Breast epithelium (tissue), 4 donors: Measurements from ENCODE around the gene SLC39A11. TPM values are rescaled to one million over a fixed set of nuclear protein-coding genes. Genes with fewer than 3 reads are reported as not detected.

Source experiments
- DNase-seq, 2 donors: peaks; one replicate each; pipeline ENCODE4 v3.0.0-alpha.2; 2019; ENCODE audit warnings: low spot score in 2 of 2
- H3K27ac ChIP-seq, 2 donors: fragments of 200-600 bp; sonication (generic) in 1 of 2; one replicate each; pipeline ENCODE4 v1.5.1; 2016 to 2019; ENCODE audit warnings: mild to moderate bottlenecking in 1 of 2
- H3K27me3 ChIP-seq, 2 donors: fragments of 200-600 bp; sonication (generic) in 1 of 2; one replicate each; pipeline versions ENCODE4 v1.5.1 to v1.6.0; 2017 to 2019; ENCODE audit warnings: control low read depth in 1 of 2, mild to moderate bottlenecking in 1 of 2
- H3K36me3 ChIP-seq: fragments of 200-600 bp; one replicate; pipeline ENCODE4 v1.5.1; 2019
- H3K4me1 ChIP-seq, 2 donors: fragments of 200-600 bp; sonication (generic); one replicate each; pipeline ENCODE4 v1.5.1; 2016 to 2019; ENCODE audit warnings: control low read depth in 1 of 2
- H3K4me3 ChIP-seq, 3 donors: fragments of 200-600 bp; sonication (generic); 1 replicate in 2 of 3; 2 replicates in 1 of 3; pipeline ENCODE4 v1.5.1; 2016 to 2019; ENCODE audit warnings: mild to moderate bottlenecking in 3 of 3, moderate library complexity in 2 of 3
- H3K9me3 ChIP-seq, 2 donors: fragments of 200-600 bp; sonication (generic) in 1 of 2; one replicate each; pipeline ENCODE4 v1.5.1; 2016 to 2019; ENCODE audit warnings: control low read depth in 1 of 2
- CTCF ChIP-seq, 3 donors: fragments of 450-650 bp; IDR thresholded peaks; one replicate each; pipeline ENCODE4 v1.5.1; 2016 to 2017; ENCODE audit warnings: antibody characterized with exemption in 3 of 3, mild to moderate bottlenecking in 3 of 3, moderate library complexity in 3 of 3
- POLR2A ChIP-seq: fragments of 450-650 bp; IDR thresholded peaks from one replicate; pipeline ENCODE4 v1.6.1; 2016; ENCODE audit warnings: antibody characterized with exemption, mild to moderate bottlenecking, moderate library complexity
- POLR2AphosphoS5 ChIP-seq, 3 donors: sonication (generic); formaldehyde crosslinking; IDR thresholded peaks; one replicate each; pipeline ENCODE4 v1.6.1; 2017; ENCODE audit warnings: antibody characterized with exemption in 3 of 3
- intact Hi-C: fragments of 100-400 bp; cut with DNase I; formaldehyde crosslinking; loops from one replicate; pipeline ENCODE4 v1.15.1; 2023; ENCODE audit warnings: low total_unique reads
- total RNA-seq, 3 donors: library from RNA; depleted of rRNA; stranded (reverse); fragments of >200 nt; gene quantifications; one replicate each; pipeline ENCODE4 v1.1.0, GENCODE V29; 2016

Gene SLC39A11
- total RNA-seq, 3 donors from 2014 or later, result 31.8 to 54.6 (median 47.0) TPM

GRCh38 chr17:72635034-72635635 is 457.4 kb downstream of the SLC39A11 start:
- no peaks in the 10 kb centered on the region for H3K4me1 ChIP-seq
- H3K4me3 ChIP-seq, result peak overlapping the region in 1 of 3 donors; percentile 22
- DNase-seq, result no peak
- H3K36me3 ChIP-seq, result no peaks in the 10 kb centered on the region
- TF ChIP-seq POLR2AphosphoS5 (IDR thresholded peaks at IDR 0.05), result no peak
- intact Hi-C loops, result no loop called here
- H3K27me3 ChIP-seq, result peaks cover 0 to 18% of the 10 kb centered on the region in 2 donors
- H3K9me3 ChIP-seq, result no peaks in the 10 kb centered on the region
- H3K27ac ChIP-seq, result no peak overlapping the region

GRCh38 chr17:72634621-72635020 is 457.9 kb downstream of the SLC39A11 start:
- Histone ChIP-seq H3K27ac (no peak overlapping the region), H3K9me3 (no peaks in the 10 kb centered on the region), H3K4me1 (no peaks in the 10 kb centered on the region), H3K27me3 (peaks cover 0 to 13% of the 10 kb centered on the region in 2 donors), H3K4me3 (peak overlapping the region in 1 of 3 donors; percentile 22), H3K36me3 (no peaks in the 10 kb centered on the region)
- TF ChIP-seq POLR2A (no peak), CTCF (IDR thresholded peaks at IDR 0.05) (no peak), POLR2AphosphoS5 (IDR thresholded peaks at IDR 0.05) (no peak)
- intact Hi-C loops, result no loop called here
- DNase-seq, result no peak

- H3K27ac ChIP-seq, result no peak overlapping the region
These were observed 460.4 kb downstream of the SLC39A11 start for GRCh38 chr17:72631949-72632684.

GRCh38 chr17:72631568-72631948 is 460.9 kb downstream of the SLC39A11 start:
- peaks cover 0 to 5% of the 10 kb centered on the region in 2 donors for H3K27me3 ChIP-seq

More at GRCh38 chr17:72631949-72632684, 460.4 kb downstream of the SLC39A11 start:
- intact Hi-C loops, result no loop called here
- H3K27me3 ChIP-seq, result peaks cover 0 to 5% of the 10 kb centered on the region in 2 donors
- peak in 1 of 2 donors; percentile 76 for DNase-seq
- H3K36me3 ChIP-seq, result no peaks in the 10 kb centered on the region
- H3K4me1 ChIP-seq, result no peaks in the 10 kb centered on the region
- H3K9me3 ChIP-seq, result no peaks in the 10 kb centered on the region
- no peak overlapping the region for H3K4me3 ChIP-seq
- TF ChIP-seq POLR2AphosphoS5 (IDR thresholded peaks at IDR 0.05) (peak in 1 of 3 donors; percentile 52), CTCF (IDR thresholded peaks at IDR 0.05) (no peak)

GRCh38 chr17:72624652-72625051 is 467.8 kb downstream of the SLC39A11 start:
- Histone ChIP-seq H3K4me1 (no peaks in the 10 kb centered on the region), H3K4me3 (no peak overlapping the region), H3K36me3 (no peaks in the 10 kb centered on the region), H3K27ac (no peak overlapping the region), H3K9me3 (no peaks in the 10 kb centered on the region), H3K27me3 (peaks cover 0 to 44% of the 10 kb centered on the region in 2 donors)
- TF ChIP-seq POLR2AphosphoS5 (IDR thresholded peaks at IDR 0.05), result no peak
- no peak for TF ChIP-seq POLR2A
- TF ChIP-seq CTCF (IDR thresholded peaks at IDR 0.05), result no peak
- DNase-seq, result no peak
- intact Hi-C loops, result no loop called here

More at GRCh38 chr17:72631568-72631948, 460.9 kb downstream of the SLC39A11 start:
- Histone ChIP-seq H3K27ac (no peak overlapping the region), H3K36me3 (no peaks in the 10 kb centered on the region), H3K4me1 (no peaks in the 10 kb centered on the region), H3K9me3 (no peaks in the 10 kb centered on the region), H3K4me3 (no peak overlapping the region)
- no peak for TF ChIP-seq POLR2AphosphoS5 (IDR thresholded peaks at IDR 0.05)
- TF ChIP-seq CTCF (IDR thresholded peaks at IDR 0.05), result no peak
- no peak for TF ChIP-seq POLR2A
- intact Hi-C loops, result no loop called here
- DNase-seq, result no peak
